Middle frontal gyrus (tissue), 1 donor: ENCODE data around the gene SRSF6.
"Not testable (repeated sequence)": the region's sequence is repeated elsewhere in the genome, so short reads cannot be mapped to it uniquely, and the experiment has no call there.

Source experiments
- DNase-seq: peaks from one replicate; pipeline ENCODE4 v3.0.0-alpha.2; 2015; ENCODE audit warnings: low spot score; ENCODE audit errors: extremely low spot score

Gene SRSF6

DNA sequence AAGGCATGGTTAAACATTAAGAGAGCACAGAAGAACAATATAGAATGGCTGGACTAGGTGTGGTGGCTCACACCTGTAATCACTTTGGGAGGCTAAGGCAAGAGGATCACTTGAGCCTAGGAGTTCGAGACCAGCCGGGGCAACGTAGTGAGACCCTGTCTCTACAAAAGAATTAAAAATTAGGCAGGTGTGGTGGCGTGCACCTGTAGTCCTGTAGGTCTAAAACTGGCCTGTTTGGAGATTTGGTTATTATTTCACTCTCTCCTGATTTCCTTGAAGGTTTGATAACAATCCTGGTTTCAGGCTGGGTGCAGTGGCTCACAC lies 15.6 kb downstream of the SRSF6 start:
- DNase-seq, result no peak

DNA sequence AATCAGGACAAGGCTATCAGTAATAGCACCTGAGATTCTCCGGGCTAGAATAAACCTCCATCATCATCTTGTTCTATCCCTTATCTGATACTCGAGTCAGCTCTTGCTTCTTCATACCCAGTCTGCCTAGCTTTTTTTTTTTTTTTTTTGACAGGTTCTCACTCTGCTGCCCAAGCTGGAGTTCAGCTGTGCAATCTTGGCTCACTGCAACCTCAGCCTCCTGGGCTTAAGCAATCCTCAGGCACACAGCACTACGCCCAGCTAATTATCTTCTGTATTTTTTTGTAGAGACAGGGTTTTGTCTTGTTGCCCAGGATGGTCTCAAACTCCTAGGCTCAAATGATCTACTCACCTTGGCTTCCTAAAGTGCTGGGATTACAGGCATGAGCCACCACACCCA lies 19.5 kb downstream of the SRSF6 start:
- DNase-seq, result no peak

DNA sequence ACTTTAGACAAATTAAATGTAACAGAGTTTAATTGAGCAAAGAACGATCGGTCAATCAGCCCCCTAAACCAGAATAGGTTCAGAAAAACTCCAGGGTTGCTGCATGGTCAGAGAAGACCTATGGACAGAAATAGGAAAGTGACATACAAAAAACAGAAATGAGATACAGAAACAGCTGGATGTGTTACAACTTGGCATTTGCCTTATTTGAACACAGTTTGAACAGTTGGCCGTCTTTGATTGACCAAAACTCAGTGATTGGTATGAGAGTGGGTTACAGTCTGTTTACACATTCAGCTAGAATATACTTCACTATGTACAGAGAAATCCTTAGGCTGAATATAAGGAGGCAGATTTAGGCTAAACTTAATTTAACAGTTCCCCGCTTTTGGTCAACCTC lies 19.9 kb downstream of the SRSF6 start:
- no peak for DNase-seq

DNA sequence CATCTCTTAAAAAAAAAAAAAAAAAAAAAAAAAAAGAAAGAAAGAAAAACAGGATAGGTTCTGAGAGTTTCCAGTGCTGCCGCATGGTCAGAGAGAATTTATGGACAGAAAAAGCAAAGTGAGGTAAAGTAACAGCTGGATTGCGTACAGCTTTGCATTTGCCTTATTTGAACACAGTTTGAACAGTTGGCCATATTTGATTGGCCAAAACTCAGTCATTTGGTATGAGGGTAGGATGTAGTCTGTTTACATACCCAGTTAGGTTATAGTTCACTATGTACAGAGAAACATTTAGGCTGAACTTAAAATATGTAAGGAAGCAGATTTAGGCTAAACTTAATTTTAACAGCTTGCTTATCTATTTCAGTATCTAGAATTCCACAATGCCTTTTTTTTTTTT lies 32.3 kb downstream of the SRSF6 start:
- DNase-seq, result no peak

DNA sequence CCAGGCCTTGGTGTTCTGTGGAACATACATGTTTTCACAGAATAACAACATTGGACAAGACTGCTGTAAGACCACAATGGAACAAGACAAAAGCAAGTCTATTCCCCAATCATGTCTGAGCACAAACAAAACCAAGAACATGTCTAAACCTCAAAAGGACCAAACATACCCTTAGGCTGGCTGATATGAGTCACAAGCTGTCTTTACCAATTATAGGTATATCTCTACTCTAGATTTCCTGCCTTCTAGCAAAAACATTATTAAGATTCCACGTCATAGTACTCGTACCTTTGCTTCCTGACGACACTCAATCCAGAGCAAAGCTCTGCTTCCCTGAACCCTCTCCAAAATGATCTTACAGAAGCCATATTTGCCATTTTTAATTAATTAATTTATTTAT lies 34.4 kb downstream of the SRSF6 start:
- DNase-seq, result no peak

DNA sequence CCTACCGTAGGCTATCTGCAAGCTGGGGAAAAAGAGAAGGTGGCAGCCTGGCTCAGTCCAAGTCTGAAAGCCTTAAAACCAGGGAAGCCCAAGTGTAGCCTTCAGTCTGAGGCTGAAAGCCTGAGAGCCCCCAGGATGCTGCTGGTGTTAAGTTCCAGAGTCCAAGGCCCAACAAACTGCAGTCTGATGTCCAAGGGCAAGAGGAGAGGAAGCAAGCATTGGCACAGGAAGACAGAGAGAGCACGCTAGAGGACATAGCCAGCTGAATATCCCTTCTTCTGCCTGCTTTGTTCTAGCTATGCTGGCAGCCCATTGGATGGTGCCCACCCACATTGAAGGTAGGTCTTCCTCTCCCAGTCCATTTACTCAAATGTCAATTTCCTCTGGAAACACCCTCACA lies 37.7 kb downstream of the SRSF6 start:
- no peak for DNase-seq

DNA sequence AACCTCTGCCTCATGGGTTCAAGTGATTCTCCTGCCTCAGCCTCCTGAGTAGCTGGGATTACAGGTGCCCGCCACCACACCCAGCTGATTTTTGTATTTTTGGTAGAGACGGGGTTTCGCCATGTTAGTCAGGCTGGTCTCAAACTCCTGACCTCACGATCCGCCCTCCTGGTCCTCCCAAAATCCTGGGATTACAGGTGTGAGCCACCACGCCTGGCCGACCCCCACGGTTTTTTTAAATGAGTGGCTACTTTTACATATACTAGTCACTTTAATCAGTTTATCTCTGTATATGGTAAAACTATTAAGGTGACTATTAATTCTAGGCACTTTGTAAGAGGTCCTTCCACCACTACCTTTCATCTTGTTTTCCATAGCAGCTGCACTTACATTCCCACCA lies 44.3 kb downstream of the SRSF6 start:
- DNase-seq, result not testable (repeated sequence)

DNA sequence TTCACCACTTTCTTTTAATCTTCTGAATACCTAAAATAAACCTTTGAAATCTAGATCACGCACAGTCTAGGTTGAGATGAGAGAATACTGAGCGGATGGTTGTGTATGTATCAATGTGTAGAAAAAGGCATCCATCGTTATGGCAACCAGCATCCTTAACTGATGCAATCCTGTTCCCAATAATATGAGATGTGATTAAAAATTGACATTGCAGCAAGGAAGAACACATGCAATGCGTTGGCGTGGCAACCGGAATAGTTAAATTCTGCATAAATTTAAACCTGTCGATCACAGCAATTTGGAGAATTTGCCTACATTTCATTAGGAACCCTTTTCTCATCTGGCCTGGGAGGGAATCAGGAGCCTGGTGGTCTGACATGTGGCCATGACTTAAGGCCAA lies 48.5 kb downstream of the SRSF6 start:
- DNase-seq, result no peak

DNA sequence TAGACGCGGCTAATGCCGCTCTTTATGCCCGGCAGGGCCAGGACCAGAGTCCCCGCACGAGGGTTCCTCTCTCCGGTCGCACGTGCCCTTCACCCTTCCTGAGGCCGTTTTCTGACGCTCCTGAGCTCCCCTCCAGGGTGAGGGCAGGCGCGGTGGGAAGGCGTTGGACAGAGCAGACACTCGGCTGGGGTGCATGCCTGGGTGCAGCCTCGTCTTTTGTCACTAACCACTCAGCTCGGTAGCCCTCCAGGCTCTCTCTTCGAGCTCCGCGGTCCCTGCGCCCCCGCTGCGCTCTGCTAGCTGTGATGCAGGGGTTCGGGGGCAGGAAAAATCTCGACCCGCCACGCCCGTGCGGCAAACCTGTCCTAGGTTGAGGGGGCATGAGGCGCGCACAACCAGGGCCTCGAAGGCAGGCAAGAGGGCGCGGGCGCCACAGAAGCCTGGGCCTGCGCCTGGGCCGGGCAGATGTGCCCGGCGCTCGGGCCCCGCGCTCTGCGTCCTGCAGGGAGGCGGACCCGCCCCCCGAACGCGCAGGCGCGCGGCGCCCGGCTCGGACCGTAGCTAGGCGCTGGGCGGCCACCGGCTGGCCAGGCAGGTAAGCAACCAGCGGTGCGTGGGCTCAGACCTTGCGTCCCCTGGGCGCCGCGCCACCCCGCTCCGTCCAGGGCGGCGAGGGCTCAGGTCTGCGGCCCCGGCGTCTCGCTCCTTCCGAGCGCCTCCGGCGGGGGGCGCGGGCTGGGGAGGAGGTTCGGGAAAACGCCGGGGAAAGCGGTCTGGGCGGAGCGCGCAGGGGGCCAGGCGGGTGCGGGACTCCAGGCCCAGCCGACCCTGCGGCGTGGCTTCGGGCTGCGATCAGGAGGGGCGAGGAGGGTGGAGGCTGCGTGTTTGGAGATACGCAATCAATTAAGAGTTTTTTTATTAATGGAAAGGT lies 49.7 kb downstream of the SRSF6 start, which contains the start of gene L3MBTL1:
Gene L3MBTL1 (plus strand): TSS at position 548 of the 931 bp plus-strand sequence. CDS start 5,807 bp downstream, outside the sequence.
- DNase-seq, result no peak

DNA sequence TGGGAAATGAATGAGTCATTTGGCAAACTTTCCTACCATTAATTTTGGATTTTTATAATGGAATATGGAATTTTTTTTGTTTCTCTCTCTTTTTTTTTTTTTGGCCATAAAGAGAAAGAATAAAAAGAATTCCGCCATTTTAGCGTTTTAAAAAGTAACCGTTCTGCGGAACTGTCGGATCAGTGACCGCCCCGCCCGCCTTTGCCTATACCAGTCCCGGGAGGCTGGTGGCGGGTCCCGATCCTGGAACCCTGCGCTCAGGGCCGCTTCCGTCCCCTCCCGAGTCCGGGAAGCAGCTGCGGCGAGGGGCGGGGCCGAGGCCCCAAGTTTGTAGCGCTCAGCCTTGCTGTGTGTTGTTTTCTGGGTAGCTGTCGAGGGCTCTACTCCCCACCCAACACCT lies 50.4 kb downstream of the SRSF6 start:
- DNase-seq, result no peak

DNA sequence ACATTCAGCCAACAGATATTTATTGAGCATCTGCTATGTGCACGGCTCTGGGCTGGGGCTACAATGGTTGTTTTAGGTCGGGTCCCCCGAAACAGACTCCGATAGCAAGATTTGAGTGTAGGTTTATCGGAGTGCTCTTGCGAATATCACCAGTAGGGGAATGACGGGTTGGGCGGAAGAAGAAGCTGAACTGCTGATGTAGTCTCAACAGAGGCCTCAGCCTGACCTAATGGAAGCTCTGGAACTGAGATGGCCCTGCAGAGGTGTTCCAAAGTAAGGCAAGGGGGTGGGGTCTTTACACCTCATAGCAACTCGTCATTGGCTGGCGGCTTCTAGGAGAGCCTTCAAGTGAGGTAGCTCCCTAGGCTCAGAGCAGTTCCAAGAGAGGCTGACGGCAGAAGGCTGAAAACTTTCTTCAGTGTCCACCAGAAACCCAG lies 50.9 kb downstream of the SRSF6 start:
- no peak for DNase-seq

DNA sequence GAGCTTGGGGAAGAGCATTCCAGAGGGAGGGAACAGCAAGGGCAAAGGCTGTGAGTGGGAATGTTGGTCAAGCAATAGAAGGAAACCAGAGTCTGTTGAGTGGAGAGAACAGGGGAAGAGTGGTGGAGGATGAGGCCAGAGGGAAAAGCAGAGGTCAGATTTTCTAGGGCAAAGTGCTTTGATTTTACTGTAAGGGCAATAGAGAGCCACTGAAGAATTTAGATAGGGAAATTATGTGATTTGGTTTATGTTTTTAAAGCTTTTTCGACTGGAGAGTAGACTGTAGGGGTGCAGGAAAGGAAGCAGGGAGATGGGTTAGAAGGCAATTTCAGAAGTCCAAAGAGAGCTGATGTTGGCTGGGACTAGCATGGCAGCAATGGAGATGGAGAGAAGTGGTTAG lies 54.2 kb downstream of the SRSF6 start:
- DNase-seq, result no peak

DNA sequence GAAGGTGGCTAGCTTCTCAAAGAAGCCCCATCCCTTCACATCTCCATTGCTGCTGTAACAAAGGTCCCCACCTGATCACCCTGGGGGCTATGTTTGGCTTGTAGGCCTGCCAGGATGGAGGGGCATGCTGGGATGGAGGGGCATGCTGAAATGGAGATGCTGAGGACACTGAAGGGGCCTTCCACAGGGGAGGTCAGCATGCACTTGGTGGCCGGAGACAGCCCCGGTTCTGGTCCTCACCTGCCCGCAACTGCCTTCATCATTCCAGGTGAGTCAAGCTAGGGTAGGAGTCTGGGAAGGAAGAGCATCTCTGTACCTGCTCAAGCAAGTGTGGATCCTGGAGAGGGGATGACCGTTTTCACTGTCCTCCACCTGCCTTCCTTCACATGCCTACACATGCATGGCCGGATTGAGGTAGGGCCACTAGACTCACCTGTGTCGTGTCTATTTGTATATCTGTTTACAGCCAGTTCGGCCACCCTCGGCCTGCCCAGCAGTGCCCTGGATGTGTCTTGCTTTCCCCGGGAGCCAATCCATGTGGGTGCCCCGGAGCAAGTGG lies 55.8 kb downstream of the SRSF6 start:
- no peak for DNase-seq
